GM21723 (cell line): ENCODE results near the gene JMJD1C.
"Not testable (repeated sequence)": the region's sequence is repeated elsewhere in the genome, so short reads cannot be mapped to it uniquely, and the experiment has no call there.

Source experiments
- ATAC-seq: cut with Tn5 transposase; IDR thresholded peaks from one replicate; pipeline ENCODE4 v1.9.1; 2021; ENCODE audit warnings: mild to moderate bottlenecking, moderate library complexity; ENCODE audit not compliant: unreplicated experiment

JMJD1C gene

GRCh38 chr10:63368365-63368764, 97.4 kb downstream of the JMJD1C start:
- no peak for ATAC-seq

- no peak for ATAC-seq
Measured at GRCh38 chr10:63366933-63367332, 98.8 kb downstream of the JMJD1C start.

GRCh38 chr10:63365976-63366765, 99.6 kb downstream of the JMJD1C start:
- ATAC-seq = no peak

DNA sequence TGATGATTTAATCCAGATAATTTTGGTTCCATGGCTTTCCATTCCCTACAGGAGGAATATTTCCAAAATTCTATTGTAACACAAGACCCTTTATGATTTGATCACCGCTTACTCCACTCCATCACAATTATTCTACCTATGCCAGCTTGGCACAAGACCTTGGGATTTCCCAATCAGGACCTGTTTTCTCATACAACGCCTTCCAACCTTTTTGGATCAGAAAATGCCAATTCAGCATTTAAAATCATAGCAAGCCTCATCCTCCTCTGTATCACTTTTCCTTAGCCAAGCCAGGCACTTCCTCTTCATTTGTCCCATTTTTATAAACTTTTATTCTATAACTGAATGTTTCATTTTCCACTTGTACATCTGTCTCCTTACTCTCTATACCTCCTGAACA, 100.9 kb downstream of the JMJD1C start:
- no peak for ATAC-seq

- ATAC-seq = no peak
Measured at GRCh38 chr10:63363951-63364350, 101.8 kb downstream of the JMJD1C start.

DNA sequence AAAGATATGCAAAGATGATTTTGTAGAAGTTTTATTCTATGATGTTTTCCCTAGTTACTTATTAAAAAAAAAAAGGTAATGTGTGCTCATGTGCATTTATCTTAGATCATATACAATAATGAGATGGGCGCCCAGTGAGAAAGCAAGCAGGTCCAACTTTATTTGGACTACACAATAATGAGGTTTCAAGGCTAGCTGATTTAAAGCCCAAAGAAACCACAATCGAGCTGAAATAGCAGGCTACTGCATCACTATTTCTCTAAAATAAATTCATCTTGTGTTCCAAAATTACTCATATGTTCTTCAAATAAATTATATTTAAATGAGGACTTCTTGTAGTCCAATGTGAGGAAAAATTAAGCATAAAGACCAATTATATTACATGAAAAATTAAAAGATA, 110.1 kb downstream of the JMJD1C start:
- no peak for ATAC-seq

DNA sequence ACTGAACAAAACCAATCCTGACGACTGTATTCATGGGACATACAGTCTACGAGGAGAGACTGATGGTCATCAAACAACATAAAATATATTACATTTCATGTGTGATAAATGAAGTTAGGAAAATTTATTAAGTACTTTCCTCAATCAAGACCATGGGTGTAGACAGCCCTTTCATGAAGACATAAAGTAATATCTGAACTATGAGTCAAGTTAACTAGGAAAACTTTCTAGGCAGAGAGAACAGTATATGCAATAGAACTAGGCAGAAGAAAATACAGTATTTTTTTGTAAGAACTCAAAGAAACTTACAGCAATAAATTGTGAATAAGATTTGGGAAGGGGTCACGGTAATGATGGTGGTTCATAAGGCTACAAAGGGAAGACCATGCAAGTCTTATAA, 112.8 kb downstream of the JMJD1C start:
- no peak for ATAC-seq

GRCh38 chr10:63348245-63348850, 117.4 kb downstream of the JMJD1C start:
- no peak for ATAC-seq

DNA sequence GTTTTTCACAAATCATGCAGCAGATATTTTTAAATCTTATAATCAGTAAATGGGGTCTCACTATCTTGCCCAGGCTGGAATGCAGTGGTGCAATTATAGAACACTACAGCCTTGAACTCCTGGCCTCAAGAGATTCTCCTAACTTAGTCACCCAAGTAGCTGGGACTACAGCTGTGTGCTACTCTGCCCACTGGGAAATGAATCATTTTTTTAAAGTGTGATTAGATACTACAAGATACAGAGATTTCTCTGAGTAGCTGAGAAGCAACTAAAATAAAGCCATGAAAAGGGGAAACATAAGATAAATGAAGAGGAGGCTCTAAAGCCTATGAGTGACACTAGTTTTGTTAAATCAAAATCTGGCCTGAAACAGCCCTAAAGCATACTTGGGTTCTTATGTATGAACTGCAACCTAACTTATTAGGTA, 119.7 kb downstream of the JMJD1C start:
- no peak for ATAC-seq

GRCh38 chr10:63344269-63344668, 121.5 kb downstream of the JMJD1C start:
- no peak for ATAC-seq

- no peak for ATAC-seq
Measured at GRCh38 chr10:63343476-63343875, 122.3 kb downstream of the JMJD1C start.

GRCh38 chr10:63339640-63340039, 126.1 kb downstream of the JMJD1C start:
- ATAC-seq = not testable (repeated sequence)

- ATAC-seq = no peak
Measured at GRCh38 chr10:63337455-63338251, 128.1 kb downstream of the JMJD1C start.

GRCh38 chr10:63331586-63331985, 134.2 kb downstream of the JMJD1C start:
- no peak for ATAC-seq

DNA sequence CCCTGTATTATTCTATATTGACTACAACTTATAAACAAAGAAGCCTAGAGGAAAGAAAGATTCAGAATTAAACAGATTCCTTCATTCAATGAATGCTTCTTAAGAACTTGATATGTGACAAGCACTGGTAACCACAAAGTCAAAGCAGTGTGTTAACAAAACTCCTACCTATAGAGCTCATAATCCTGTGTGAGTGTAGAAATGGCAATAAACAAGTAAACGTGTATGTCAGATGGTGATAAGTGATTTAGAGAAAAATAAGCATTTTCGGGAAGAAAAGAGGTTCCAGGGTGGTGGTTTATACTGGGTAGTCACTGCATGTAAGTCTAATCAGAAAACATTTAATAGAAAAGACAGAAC, 141.3 kb downstream of the JMJD1C start:
- ATAC-seq = no peak

- no peak for ATAC-seq
Measured at GRCh38 chr10:63323701-63324494, 141.9 kb downstream of the JMJD1C start.

DNA sequence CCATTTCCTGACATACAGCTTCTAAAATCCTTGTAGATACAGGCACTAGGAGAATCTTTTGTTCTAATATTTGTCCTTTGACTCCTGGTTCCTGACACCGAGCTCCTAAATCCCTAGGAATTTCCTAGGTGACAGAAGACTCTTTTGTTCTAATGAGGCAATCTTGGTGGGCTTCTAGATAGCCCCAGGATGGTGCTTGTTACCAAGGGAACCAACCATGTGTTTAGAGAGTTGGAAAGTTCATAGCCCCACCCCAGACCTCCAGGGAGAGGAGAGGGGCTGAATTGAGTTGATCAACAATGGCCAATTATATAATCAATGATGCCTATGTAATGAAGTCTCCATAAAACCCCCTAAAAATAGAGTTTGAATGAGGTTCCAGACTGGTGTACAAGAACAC, 145.1 kb downstream of the JMJD1C start:
- ATAC-seq = no peak

GRCh38 chr10:63319231-63319630, 146.5 kb downstream of the JMJD1C start:
- no peak for ATAC-seq

DNA sequence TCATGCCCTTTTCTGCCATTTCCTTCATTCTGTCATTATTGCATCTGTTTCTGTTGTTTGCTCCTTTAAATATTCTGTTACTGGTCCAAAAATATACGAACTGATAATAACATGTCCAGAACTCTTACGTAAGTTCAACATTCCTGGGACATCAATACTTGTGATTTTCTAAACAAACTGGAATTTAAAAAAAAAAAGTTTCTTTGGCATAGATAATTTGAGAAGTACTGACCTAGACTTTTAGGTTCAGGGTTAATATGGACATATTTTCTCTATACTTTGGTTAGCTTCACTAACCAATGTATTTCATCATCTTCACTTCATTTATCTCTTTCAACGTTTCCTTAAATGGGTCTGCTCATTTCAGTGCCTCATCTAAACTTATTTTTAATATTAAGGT, 147.3 kb downstream of the JMJD1C start:
- ATAC-seq = no peak

DNA sequence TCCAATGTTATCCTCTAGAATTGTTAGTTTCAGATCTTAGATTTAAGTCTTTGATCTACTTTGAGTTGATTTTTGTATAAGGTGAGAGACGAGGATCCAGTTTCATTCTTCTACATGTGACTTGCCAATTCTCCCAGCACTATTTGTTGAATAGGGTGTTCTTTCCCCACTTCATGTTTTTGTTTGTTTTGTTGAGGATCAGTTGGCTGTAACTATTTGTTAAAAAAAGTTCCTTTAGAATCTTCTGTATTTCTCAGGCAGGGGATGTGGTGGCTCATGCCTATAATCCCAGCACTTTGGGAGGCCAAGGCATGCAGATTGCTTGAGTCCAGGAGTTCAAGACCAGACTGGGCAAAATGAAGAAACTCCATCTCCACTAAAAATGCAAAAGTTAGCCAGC, 151.8 kb downstream of the JMJD1C start:
- ATAC-seq = no peak

DNA sequence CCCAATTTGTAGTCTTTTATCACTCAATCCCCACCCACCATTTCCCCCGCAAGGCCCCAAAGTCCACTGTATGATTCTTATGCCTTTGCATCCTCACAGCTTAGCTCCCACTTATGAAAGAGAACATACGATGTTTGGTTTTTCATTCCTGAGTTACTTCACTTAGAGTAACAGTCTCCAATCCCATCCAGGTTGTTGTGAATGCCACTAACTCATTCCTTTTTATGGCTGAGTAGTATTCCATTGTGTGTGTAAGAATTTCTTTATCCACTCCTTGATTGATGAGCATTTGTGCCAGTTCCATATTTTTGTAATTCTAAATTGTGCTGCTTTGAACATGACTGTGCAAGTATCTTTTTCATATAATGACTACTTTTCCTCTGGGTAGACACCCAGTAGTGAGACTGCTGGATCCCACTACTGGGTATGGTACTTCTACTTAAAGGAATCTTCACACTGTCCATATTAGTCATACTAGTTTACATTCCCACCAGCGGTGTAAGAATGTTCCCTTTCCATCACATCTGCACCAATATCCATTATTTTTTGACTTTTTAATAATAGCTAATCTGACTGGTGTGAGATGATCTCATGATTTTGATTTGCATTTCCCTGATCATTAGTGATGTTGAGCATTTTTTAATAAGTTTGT, 152.6 kb downstream of the JMJD1C start:
- ATAC-seq = no peak
